D721Med (cell line): ENCODE results near the gene TRIP4.
"Not testable (repeated sequence)": the region's sequence is repeated elsewhere in the genome, so short reads cannot be mapped to it uniquely, and the experiment has no call there.

Source experiments
- DNase-seq: peaks from one replicate; pipeline ENCODE4 v3.0.0; 2011; ENCODE audit warnings: low spot score; ENCODE audit not compliant: insufficient read length
- FAIRE-seq: peaks from 2 replicates; lab custom pipeline; 2011; peaks lifted over from hg19 to GRCh38; lab: Jason Lieb, UNC
- TF ChIP-seq, protein P1 (sequence below): IDR thresholded peaks from 2 replicates; pipeline ENCODE4 v1.5.1; 2012; ENCODE audit warnings: mild to moderate bottlenecking, control low read depth; ENCODE audit not compliant: insufficient read depth; ENCODE audit errors: missing control alignments

TRIP4 gene

DNA sequence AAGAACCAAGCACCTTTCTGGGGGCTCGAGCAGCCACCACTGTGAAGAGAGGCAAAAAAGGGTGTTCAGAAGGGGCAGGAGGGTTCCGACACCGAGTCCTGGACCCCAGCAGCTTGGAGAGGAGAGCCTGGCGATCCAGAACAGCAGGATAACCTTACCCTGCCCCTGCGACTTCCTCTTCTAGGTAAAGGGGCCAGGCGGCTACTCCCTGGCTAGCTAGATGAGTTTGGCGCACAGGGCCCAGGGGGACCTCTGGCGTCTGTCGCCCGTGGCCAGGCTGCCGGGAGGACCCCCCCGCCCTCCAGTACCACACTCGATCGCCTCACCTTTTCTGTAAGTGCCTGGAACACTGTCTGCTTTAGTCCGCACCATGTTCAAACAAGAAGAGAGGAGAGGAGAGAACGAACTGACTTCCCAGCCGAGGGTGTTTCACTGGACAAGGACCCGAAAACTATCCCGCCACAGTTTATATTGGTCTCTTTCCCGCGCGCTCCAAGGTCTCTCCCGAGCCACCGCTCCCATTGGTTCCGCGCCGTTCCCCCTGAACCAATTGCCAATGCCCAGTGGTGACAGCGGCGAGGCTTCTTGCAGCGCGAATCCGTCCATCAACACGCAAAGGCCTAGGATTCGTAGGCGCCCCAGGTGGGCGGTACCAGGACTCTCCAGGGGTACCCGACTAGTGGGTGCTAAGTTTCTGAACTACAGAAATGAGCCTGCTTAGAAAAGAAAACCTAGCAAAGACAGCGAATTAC is 6.5 kb upstream of the TRIP4 start, which contains the start of gene PCLAF:
PCLAF (minus strand) TSS at position 442 of the 752 bp plus-strand sequence; CDS start at position 372, 70 bp downstream.
- FAIRE-seq (no peak), DNase-seq (peak; percentile 88)
- TF ChIP-seq, protein P1, sequence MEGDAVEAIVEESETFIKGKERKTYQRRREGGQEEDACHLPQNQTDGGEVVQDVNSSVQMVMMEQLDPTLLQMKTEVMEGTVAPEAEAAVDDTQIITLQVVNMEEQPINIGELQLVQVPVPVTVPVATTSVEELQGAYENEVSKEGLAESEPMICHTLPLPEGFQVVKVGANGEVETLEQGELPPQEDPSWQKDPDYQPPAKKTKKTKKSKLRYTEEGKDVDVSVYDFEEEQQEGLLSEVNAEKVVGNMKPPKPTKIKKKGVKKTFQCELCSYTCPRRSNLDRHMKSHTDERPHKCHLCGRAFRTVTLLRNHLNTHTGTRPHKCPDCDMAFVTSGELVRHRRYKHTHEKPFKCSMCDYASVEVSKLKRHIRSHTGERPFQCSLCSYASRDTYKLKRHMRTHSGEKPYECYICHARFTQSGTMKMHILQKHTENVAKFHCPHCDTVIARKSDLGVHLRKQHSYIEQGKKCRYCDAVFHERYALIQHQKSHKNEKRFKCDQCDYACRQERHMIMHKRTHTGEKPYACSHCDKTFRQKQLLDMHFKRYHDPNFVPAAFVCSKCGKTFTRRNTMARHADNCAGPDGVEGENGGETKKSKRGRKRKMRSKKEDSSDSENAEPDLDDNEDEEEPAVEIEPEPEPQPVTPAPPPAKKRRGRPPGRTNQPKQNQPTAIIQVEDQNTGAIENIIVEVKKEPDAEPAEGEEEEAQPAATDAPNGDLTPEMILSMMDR: no peak

DNA sequence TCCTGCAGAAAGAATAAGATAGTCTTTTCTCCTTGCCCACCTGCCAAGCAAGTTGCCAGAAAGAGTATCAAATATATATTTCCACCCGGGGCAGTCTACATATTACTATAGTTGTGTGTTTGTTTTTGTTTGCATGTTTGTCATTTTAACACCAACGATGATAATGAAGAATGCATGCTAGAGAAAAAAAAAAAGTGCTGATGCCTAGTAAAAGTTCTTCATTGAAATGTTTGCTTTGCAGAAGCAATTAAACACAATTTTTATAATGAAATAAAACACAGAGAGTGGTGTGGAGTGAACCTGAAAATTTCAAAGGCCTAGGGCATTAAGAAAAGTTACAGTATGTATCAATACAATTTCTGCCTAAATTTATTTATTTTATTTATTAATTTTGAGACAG is 3.9 kb upstream of the TRIP4 start:
- DNase-seq (no peak), FAIRE-seq (no peak)
- TF ChIP-seq, protein P1: no peak

DNA sequence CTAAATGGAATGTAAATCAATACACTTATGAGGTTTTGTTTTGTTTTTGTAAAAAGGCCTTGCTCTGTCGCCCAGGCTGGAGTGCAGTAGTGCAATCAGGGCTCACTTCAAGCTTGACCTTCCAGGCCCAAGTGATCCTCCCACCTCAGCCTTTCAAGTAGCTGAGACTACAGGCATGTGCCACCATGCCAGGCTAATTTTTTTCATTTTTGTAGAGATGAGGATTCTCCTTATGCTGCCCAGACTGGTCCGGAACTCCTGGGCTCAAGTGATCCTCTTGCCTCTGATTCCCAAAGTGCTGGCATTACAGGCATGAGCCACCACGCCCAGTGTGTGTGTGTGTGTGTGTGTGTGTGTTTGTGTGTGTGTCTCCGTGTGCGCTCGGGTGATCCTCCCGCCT is 1.3 kb upstream of the TRIP4 start:
- DNase-seq (no peak), FAIRE-seq (no peak)
- TF ChIP-seq, protein P1: no peak

DNA sequence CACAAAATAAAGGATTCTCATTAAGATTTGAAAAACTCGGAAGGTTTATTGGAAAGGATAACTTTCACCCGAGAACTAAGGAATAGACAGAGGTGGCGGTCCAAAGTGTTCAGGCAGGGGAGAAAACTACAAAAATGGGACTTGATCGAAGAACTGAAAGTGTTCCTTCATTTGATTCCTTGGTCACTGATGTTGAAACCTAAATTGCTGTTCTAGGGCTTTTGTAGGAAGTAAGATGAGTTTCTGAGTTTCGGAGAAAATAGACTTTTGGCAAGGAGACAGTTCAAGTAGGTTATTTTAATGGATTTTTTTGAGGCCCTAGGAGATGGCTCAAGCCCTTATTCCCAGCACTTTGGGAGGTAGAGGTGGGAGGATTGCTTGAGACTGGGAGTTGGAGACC is 1.4 kb downstream of the TRIP4 start:
- FAIRE-seq: no peak
- DNase-seq: no peak
- TF ChIP-seq, protein P1: no peak

DNA sequence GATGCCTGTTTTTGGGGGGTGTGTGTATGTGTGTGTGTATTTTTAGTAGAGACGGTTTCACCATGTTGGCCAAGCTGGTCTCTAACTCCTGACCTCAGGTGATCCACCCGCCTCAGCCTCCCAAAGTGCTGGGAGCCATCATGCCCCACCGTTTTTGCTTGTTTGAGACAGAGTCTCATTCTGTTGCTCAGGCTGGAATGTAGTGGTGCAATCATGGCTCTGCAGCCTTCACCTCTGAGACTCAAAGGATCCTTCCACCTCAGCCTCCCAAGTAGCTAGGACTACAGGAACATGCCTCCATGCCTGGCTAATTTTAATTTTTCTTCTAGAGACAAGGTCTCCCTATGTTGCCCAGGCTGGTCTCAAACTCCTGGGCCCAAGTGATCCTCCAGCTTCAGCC is 4.8 kb downstream of the TRIP4 start:
- DNase-seq, FAIRE-seq: not testable (repeated sequence)

DNA sequence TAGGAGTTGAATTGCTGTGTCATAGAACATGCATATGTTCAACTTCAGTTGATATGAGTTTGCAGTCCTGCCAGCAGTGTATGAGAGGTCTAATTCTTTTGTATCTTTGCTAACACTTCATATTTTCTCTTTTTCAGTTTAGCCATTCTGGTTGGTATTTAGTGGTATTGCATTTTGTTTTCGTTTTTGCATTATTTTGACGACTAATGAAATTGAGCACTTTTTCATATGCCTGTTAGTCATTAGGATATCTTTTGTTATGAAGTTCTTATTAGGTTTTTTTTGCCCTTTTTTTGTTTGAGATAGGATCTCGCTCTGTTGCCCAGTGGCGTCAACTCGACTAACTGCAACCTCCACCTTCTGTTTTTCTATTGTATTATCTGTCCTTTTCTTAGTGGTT is 9.2 kb downstream of the TRIP4 start:
- DNase-seq (no peak), FAIRE-seq (no peak)
- TF ChIP-seq, protein P1: no peak

DNA sequence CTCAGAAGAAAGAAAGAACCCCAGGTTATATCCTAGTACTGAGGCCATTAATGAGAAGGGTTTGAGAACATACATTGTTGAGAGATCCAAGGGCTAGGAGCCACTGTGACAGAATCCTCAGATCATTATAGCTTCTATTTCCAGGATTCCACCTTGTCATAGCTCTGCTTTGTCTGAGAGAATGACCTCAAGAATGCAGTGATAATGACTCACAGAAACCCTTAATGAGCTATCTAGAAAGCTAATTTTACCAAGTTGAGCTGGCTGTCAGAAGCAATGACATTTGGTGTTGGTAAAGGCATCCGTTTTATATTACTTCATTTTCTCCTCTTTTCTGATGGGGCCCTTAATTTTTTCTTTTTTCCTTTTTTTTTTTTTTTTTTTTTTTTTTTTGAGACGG is 10.9 kb downstream of the TRIP4 start:
- FAIRE-seq (no peak), DNase-seq (no peak)
- TF ChIP-seq, protein P1: no peak
